Esophagus squamous epithelium (tissue), 5 donors: ENCODE measurements around the gene GPC6. TPM values are rescaled to one million over a fixed set of nuclear protein-coding genes. Genes with fewer than 3 reads are reported as not detected.
A peak's percentile ranks its signal among the peaks of the same experiment; 100 is the strongest.

Source experiments
- DNase-seq: peaks from one replicate; lab custom pipeline; 2025; lab: John Stamatoyannopoulos, UW
- H3K27ac ChIP-seq, 4 donors: fragments of 200-600 bp; sonication (generic); one replicate each; pipeline ENCODE4 v1.5.1; 2016 to 2019; ENCODE audit warnings: mild to moderate bottlenecking in 1 of 4
- H3K27me3 ChIP-seq, 4 donors: fragments of 200-600 bp; sonication (generic); 1 replicate in 3 of 4; 2 replicates in 1 of 4; pipeline versions ENCODE4 v1.5.1 to v1.6.0; 2017 to 2021; ENCODE audit warnings: antibody characterized with exemption in 1 of 4
- H3K36me3 ChIP-seq, 3 donors: fragments of 200-600 bp; sonication (generic); one replicate each; pipeline ENCODE4 v1.5.1; 2016 to 2019
- H3K4me1 ChIP-seq, 3 donors: fragments of 200-600 bp; sonication (generic); one replicate each; pipeline ENCODE4 v1.5.1; 2017 to 2019
- H3K4me3 ChIP-seq, 4 donors: fragments of 200-600 bp; sonication (generic); 1 replicate in 3 of 4; 2 replicates in 1 of 4; pipeline ENCODE4 v1.5.1; 2016 to 2019; ENCODE audit warnings: mild to moderate bottlenecking in 2 of 4, moderate library complexity in 1 of 4
- H3K9me3 ChIP-seq, 3 donors: fragments of 200-600 bp; sonication (generic); one replicate each; pipeline ENCODE4 v1.5.1; 2016 to 2019
- CTCF ChIP-seq, 6 experiments: fragments of 450-650 bp in 4 of 6; fragments of 200-600 bp in 2 of 6; sonication (generic) in 2 of 6; IDR thresholded peaks; one replicate each; pipeline ENCODE4 v1.5.1; 2016 to 2019; ENCODE audit warnings: antibody characterized with exemption in 6 of 6, mild to moderate bottlenecking in 4 of 6, moderate library complexity in 4 of 6
- POLR2A ChIP-seq, 4 donors: fragments of 450-650 bp; IDR thresholded peaks; one replicate each; pipeline ENCODE4 v1.6.1; 2017; ENCODE audit warnings: antibody characterized with exemption in 4 of 4, mild to moderate bottlenecking in 4 of 4, moderate library complexity in 3 of 4
- WGBS, 2 donors: methylation state at CpG; one replicate each; pipeline ENCODE4 v1.1.5; 2018; 5-methylcytosine and 5-hydroxymethylcytosine counted together
- intact Hi-C: fragments of 100-400 bp; cut with DNase I; formaldehyde crosslinking; loops from one replicate; pipeline ENCODE4 v1.15.0; 2022
- total RNA-seq, 4 donors: library from RNA; depleted of rRNA; stranded (reverse); fragments of >200 nt; gene quantifications; one replicate each; pipeline ENCODE4 v1.1.0, GENCODE V29; 2016
- donor health status: DM: yes; HTN: yes; CAD: no.

The GPC6 gene
- total RNA-seq, 4 donors from 2014 or later, result 0.57 to 8.6 (median 2.6) TPM

DNA sequence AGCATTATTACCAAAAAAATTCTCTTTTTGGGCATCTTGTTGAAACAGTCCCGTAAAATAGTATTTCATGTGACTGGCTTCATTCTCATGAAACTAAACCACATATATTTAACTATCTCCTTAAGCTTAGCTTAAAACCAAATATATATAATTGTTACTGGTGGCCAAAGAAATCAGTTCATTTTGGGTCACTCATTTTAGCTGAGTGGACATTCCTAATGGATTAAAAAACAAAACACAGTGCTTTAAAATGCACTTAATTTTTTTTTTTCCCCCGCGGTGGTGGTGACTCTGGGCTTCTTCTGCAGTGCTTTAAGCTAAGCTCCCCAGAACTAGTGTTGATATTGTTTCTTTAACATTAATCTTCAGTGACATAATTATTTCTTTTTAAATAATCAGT, 540.1 kb downstream of the GPC6 start:
- H3K27ac ChIP-seq, result no peak overlapping the region
- H3K27me3 ChIP-seq, result no peaks in the 10 kb centered on the region
- H3K4me1 ChIP-seq, result peaks cover 0 to 20% (median 0%) of the 10 kb centered on the region in 3 donors
- intact Hi-C loops, result no loop called here
- no peak for DNase-seq
- no peak overlapping the region for H3K4me3 ChIP-seq
- no peaks in the 10 kb centered on the region for H3K9me3 ChIP-seq
- TF ChIP-seq CTCF (IDR thresholded peaks at IDR 0.05) (no peak), POLR2A (IDR thresholded peaks at IDR 0.05) (no peak)
- 46 to 54% methylated on average over 3 of the region's 3 CpGs for whole genome bisulfite sequencing, 2 donors
- H3K36me3 ChIP-seq, result no peaks in the 10 kb centered on the region

DNA sequence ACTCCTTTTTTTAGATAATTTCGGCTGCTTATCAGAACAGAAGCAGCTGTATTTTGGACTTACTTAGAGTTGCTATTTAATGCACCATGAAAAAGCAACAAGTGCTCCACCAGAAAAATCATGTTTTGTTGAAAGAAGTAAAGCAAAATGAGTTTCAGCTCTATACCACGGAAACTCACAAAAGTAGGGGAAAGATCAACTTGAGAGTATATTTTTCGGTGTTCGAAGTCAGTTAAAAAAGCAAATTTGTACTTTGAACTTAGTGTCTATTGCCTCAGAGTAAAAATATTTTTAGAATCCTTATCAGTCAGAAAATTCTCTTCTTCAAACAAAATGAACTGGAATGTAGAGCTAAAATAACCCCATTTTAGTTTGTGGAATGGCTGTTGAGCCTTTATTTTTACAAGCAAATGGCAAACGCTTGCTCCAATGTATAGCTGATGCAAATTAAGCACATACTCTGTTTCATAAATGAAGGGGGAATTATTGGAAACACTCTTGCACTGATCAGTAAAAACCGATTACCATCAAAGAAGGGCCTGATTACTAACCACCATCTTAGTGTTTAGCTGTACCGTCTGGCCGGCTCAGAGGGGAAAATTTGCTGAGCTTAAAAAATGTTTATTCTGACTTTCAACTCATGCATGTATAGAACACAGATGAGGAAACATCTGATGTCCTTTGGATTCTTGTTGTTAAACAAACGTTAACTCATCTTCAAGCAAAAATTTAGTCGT, 540.7 kb downstream of the GPC6 start:
- TF ChIP-seq CTCF (IDR thresholded peaks at IDR 0.05) (no peak), POLR2A (IDR thresholded peaks at IDR 0.05) (no peak)
- no peaks in the 10 kb centered on the region for H3K9me3 ChIP-seq
- H3K4me3 ChIP-seq, result no peak overlapping the region
- 74% methylated on average over 10 of the region's 10 CpGs for WGBS, 2 donors
- H3K4me1 ChIP-seq, result peaks cover 0 to 20% (median 0%) of the 10 kb centered on the region in 3 donors
- H3K27me3 ChIP-seq, result no peaks in the 10 kb centered on the region
- intact Hi-C loops, result no loop called here
- H3K27ac ChIP-seq, result no peak overlapping the region
- no peak for DNase-seq
- H3K36me3 ChIP-seq, result no peaks in the 10 kb centered on the region

DNA sequence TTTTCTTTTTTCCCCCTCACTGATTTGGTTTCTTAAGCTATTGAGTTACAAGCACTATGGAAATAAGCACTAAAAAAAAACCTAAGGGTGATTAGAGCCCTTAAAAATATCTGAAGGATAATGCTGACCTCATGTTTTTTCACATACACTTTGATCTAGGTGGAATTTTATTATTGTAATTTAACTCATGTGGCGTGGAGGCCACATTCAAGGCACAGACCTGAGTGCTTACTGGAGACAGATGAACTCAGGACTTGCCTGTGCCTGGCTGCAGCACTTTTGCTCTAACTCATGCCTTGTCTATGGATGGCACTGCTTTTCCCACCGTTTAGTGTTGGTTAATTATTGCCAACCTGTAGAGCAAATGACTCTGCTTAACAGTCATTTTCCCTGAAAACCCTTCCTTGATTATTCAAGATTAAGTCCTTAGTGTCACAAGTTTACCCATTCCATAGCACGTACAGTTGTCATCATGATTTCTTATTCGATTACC, 541.4 kb downstream of the GPC6 start:
- no peaks in the 10 kb centered on the region for H3K36me3 ChIP-seq
- 80 to 84% methylated on average over 4 of the region's 4 CpGs for WGBS, 2 donors
- no peaks in the 10 kb centered on the region for H3K9me3 ChIP-seq
- no peak for DNase-seq
- no peaks in the 10 kb centered on the region for H3K27me3 ChIP-seq
- H3K27ac ChIP-seq, result no peak overlapping the region
- no peak overlapping the region for H3K4me3 ChIP-seq
- H3K4me1 ChIP-seq, result peaks cover 0 to 20% (median 0%) of the 10 kb centered on the region in 3 donors
- TF ChIP-seq CTCF (IDR thresholded peaks at IDR 0.05), result no peak
- TF ChIP-seq POLR2A (IDR thresholded peaks at IDR 0.05), result no peak
- intact Hi-C loops, result no loop called here

- H3K4me3 ChIP-seq, result no peak overlapping the region
- no peaks in the 10 kb centered on the region for H3K9me3 ChIP-seq
- H3K27ac ChIP-seq, result peak overlapping the region in 2 of 4 donors; percentile 36
- TF ChIP-seq CTCF (IDR thresholded peaks at IDR 0.05) (no peak), POLR2A (IDR thresholded peaks at IDR 0.05) (no peak)
- 23 to 24% methylated on average over 3 of the region's 3 CpGs for WGBS, 2 donors
- H3K4me1 ChIP-seq, result peaks cover 0 to 20% (median 0%) of the 10 kb centered on the region in 3 donors
- DNase-seq, result no peak
- no peaks in the 10 kb centered on the region for H3K36me3 ChIP-seq
- no peaks in the 10 kb centered on the region for H3K27me3 ChIP-seq
- intact Hi-C loops, result no loop called here
Measured at GRCh38 chr13:93769101-93769500, 542.5 kb downstream of the GPC6 start.

- WGBS, 2 donors, result 37 to 44% methylated on average over 1 of the region's 1 CpG
- no peak overlapping the region for H3K4me3 ChIP-seq
- TF ChIP-seq POLR2A (IDR thresholded peaks at IDR 0.05) (no peak), CTCF (IDR thresholded peaks at IDR 0.05) (no peak)
- intact Hi-C loops, result no loop called here
- H3K4me1 ChIP-seq, result peaks cover 0 to 20% (median 0%) of the 10 kb centered on the region in 3 donors
- no peaks in the 10 kb centered on the region for H3K36me3 ChIP-seq
- no peak for DNase-seq
- H3K27ac ChIP-seq, result peak overlapping the region in 2 of 4 donors; percentile 36
- no peaks in the 10 kb centered on the region for H3K9me3 ChIP-seq
- H3K27me3 ChIP-seq, result no peaks in the 10 kb centered on the region
Measured at GRCh38 chr13:93769607-93770006, 543.0 kb downstream of the GPC6 start.
